Endothelial cell of umbilical vein (primary cell): ENCODE measurements around the gene RGL3.

Source experiments
- CTCF ChIP-seq, 2 donors: IDR thresholded peaks; 1 replicate in 1 of 2; 2 replicates in 1 of 2; pipeline ENCODE4 v1.5.1; 2011; ENCODE audit warnings: low read length in 2 of 2, mild to moderate bottlenecking in 2 of 2, moderate library complexity in 2 of 2, control low read depth in 1 of 2, inconsistent platforms in 1 of 2, low read depth in 1 of 2; ENCODE audit not compliant: insufficient read depth in 1 of 2; ENCODE audit errors: extremely low read depth in 1 of 2
- JUN ChIP-seq: IDR thresholded peaks from 2 replicates; pipeline ENCODE4 v1.6.1; 2011; ENCODE audit warnings: borderline replicate concordance, low read depth; ENCODE audit not compliant: insufficient read length, insufficient read depth
- MYC ChIP-seq: IDR thresholded peaks from one replicate; pipeline ENCODE4 v1.6.1; 2011; ENCODE audit warnings: mild to moderate bottlenecking, low read depth, low read length
- POLR2A ChIP-seq: IDR thresholded peaks from 2 replicates; pipeline ENCODE4 v1.6.1; 2012; ENCODE audit warnings: low read depth, mild to moderate bottlenecking, control low read depth, low read length
- POLR2AphosphoS5 ChIP-seq: IDR thresholded peaks from 2 replicates; pipeline ENCODE4 v1.6.1; 2012; ENCODE audit warnings: low read depth, mild to moderate bottlenecking, control low read depth, low read length, moderate library complexity; ENCODE audit not compliant: insufficient read depth

- TF ChIP-seq CTCF (IDR thresholded peaks at IDR 0.05; ENCODE audit: extremely low read depth in 1 of 2, insufficient read depth in 1 of 2, low read depth in 1 of 2, low read length in 2 of 2) (no peak), POLR2AphosphoS5 (no peak), POLR2A (no peak), MYC (no peak), JUN (no peak)
Measured at GRCh38 chr19:11450570-11451326, 31.6 kb upstream of the RGL3 start.
